IgD-negative memory B cell (primary cell): ENCODE data around the gene QSOX2. TPM values are rescaled to one million over a fixed set of nuclear protein-coding genes. Genes with fewer than 3 reads are reported as not detected.

Experiments
- H3K27ac Mint-ChIP-seq, 3 donors: one replicate each; pipeline ENCODE4 v1.8.0; 2020 to 2022; ENCODE audit warnings: mild to moderate bottlenecking in 3 of 3, mixed read lengths in 3 of 3, moderate library complexity in 1 of 3
- H3K27me3 Mint-ChIP-seq: one replicate; pipeline ENCODE4 v1.8.0; 2021; ENCODE audit warnings: mixed read lengths
- H3K36me3 Mint-ChIP-seq: one replicate; pipeline ENCODE4 v1.8.0; 2020; ENCODE audit warnings: mild to moderate bottlenecking, mixed read lengths
- H3K4me1 Mint-ChIP-seq, 3 donors: one replicate each; pipeline ENCODE4 v1.8.0; 2020 to 2022; ENCODE audit warnings: mixed read lengths in 3 of 3, mild to moderate bottlenecking in 1 of 3
- H3K4me3 Mint-ChIP-seq, 4 donors: one replicate each; pipeline ENCODE4 v1.8.0; 2020 to 2022; ENCODE audit warnings: mild to moderate bottlenecking in 4 of 4, mixed read lengths in 4 of 4, moderate library complexity in 3 of 4
- H3K9me3 Mint-ChIP-seq, 3 donors: one replicate each; pipeline ENCODE4 v1.8.0; 2020 to 2021; ENCODE audit warnings: mixed read lengths in 3 of 3, mild to moderate bottlenecking in 1 of 3
- polyA plus RNA-seq: library from polyadenylated mRNA; unstranded; fragments of 300-500 nt; fragmentation: Illumina TruSeq; gene quantifications from one replicate; pipeline ENCODE4 v1.2.3, GENCODE V29; 2021

The QSOX2 gene
- polyA plus RNA-seq, 1 donor from 2014 or later: 2.1 TPM

DNA sequence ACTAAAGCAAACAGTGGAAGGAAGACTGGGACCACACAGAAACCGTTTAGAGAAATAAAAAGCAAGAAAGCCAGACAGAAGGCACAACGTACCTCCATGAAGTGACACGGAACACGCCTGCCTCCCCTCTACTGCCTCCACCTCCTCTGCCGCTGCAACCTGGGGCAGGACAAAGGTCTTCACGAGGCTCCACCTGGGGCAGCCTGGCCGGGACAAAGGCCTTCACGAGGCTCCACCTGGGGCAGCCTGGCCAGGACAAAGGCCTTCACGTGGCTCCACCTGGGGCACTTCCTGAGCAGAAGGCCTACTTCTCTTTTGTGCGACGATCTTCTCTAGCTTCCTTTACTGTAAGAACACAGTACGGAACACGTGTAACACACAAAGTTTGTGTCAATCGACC, 11.7 kb downstream of the QSOX2 start:
- H3K4me1 Mint-ChIP-seq: peaks cover 21 to 35% (median 30%) of the 10 kb centered on the region in 3 donors
- H3K27me3 Mint-ChIP-seq: peaks cover 3% of the 10 kb centered on the region
- no peaks in the 10 kb centered on the region for H3K9me3 Mint-ChIP-seq
- H3K4me3 Mint-ChIP-seq: peak overlapping the region in 1 of 4 donors; percentile 53
- peak overlapping the region in 1 of 3 donors; percentile 51 for H3K27ac Mint-ChIP-seq
- peaks cover 9% of the 10 kb centered on the region for H3K36me3 Mint-ChIP-seq

DNA sequence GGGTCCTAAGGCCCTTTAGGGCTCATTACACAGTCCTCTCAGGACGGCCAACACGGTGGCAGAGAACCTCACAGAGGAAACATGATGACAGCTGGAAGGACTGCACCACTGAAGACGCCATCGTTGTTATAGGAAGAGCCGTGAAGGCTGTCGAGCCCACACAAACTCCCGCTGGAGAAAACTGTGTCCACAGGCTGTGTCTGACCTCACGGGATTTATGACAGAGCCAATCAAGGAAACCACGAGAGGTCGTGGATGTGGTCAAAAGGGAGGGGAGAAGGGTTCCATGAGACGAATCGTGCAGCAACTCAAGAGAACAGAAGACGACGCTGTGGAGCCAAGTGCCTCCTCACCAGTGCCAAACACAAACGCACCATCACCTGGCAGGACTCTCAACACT, 12.2 kb downstream of the QSOX2 start:
- H3K4me3 Mint-ChIP-seq: peak overlapping the region in 2 of 4 donors; percentile 20 to 45
- peaks cover 21 to 31% (median 30%) of the 10 kb centered on the region in 3 donors for H3K4me1 Mint-ChIP-seq

DNA sequence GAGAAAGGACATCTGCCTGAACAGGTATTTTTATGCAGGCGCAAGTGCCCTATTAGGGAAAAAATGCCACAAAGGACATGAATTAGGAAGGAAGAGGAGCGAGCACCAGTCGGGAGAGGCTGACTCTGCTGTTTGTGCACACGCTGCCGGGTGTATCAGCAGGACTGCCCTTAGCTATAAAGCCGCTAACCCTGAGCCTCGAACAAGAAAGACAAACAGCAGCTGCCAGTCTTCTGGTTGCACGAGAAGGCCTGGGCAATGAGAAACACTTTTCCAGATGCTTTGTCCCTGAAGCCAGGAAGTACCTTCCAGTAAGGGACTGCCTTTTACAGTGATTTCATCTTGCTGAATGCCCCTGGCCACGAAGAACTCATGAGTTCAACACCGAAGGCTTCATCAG, 12.6 kb downstream of the QSOX2 start:
- Mint-ChIP-seq H3K4me1 (peaks cover 19 to 29% (median 26%) of the 10 kb centered on the region in 3 donors), H3K36me3 (peaks cover 9% of the 10 kb centered on the region), H3K4me3 (peak overlapping the region in 2 of 4 donors; percentile 20 to 45)

More for the DNA sequence above, 12.2 kb downstream of the QSOX2 start:
- Mint-ChIP-seq H3K36me3 (peaks cover 9% of the 10 kb centered on the region), H3K27ac (peak overlapping the region in 1 of 3 donors; percentile 51), H3K9me3 (no peaks in the 10 kb centered on the region), H3K27me3 (peaks cover 2% of the 10 kb centered on the region)

DNA sequence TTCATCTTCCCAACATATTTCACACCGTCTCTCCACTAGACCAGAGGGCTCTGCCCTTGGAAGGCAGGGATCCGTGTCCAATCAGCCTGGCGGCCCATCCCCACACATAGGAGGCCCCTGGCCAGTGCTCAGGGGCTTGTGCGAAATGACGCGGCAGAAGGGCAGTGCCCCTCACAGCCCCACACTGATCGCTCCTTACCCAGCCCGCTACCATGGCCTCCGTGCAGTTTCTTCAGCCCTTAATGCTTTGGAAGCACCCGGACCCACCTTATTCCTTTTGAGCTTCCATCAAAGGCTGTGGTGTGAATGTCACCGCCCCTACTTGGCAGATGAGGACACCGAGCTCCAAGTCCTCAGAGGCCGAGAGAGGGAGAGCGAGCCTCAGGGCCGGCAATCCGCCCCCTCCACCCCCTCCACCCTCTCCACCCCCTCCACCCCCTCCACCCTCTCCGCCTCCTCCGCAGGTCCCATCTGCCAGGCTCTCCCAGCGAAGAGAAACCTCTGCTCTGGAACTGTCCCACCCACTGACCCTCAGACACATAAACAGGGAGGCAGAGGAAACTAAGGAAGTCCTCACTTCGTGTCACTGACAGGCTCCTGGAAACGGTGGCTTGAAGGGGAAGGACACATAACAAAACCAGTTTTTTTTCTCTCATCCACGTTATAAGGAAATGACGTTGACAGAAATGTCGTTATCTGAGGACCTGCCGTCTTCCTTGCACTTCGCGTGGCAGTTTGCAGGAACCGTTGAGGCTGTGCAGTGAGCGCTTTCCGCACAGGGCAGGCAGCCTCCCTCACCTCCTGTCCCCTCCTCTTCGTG, 13.9 kb downstream of the QSOX2 start:
- Mint-ChIP-seq H3K9me3 (no peaks in the 10 kb centered on the region), H3K4me1 (peaks cover 20 to 32% (median 22%) of the 10 kb centered on the region in 3 donors), H3K27ac (peak overlapping the region in 2 of 3 donors; percentile 80 to 85), H3K4me3 (peak overlapping the region in 1 of 4 donors; percentile 55), H3K27me3 (no peaks in the 10 kb centered on the region), H3K36me3 (peaks cover 9% of the 10 kb centered on the region)

More for the DNA sequence above, 12.6 kb downstream of the QSOX2 start:
- Mint-ChIP-seq H3K27ac (peak overlapping the region in 1 of 3 donors; percentile 51), H3K27me3 (no peaks in the 10 kb centered on the region), H3K9me3 (no peaks in the 10 kb centered on the region)

DNA sequence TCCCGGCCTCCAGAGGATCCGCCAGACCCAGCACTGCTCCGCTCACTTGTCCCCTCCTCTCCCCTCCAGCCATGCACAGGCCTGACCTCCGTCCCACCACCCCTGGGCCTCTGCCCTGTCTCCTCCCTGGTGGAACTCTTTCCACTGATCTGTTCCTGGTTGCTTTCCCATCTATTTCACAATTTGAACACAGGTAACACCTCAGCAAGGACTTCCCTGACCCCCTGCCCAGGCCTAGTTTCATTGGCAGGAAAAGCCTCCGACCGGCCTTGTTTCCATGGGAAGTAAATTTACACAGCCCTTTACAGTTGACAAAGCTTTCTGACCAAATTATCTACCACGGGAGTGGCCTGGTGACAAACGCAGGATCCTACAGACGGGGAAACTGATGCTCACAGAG, 14.8 kb downstream of the QSOX2 start:
- Mint-ChIP-seq H3K27ac (peak overlapping the region in 1 of 3 donors; percentile 80), H3K27me3 (no peaks in the 10 kb centered on the region), H3K4me3 (no peak overlapping the region), H3K9me3 (no peaks in the 10 kb centered on the region), H3K4me1 (peaks cover 25 to 41% (median 26%) of the 10 kb centered on the region in 3 donors), H3K36me3 (peaks cover 9% of the 10 kb centered on the region)

DNA sequence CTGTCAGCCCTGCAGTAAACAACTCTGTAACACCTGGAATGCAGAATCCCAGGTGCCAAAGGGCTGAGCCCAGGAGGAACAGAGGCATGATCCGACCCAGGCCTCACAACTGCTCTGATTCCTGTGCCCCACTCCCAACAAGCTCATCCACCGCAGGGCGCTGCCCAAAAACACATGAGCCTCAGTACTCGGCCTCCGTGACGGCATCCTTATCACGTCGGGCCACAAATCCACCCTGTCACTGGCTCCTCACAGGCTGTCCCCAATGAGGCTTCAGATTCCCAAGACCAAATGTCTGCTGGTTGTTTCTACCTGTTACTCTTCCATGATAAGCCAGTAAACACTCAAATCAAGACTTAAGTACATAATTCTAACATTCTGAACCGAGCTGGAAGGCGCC, 15.2 kb downstream of the QSOX2 start:
- Mint-ChIP-seq H3K36me3 (peaks cover 5% of the 10 kb centered on the region), H3K4me1 (peaks cover 26 to 44% (median 28%) of the 10 kb centered on the region in 3 donors), H3K27me3 (no peaks in the 10 kb centered on the region), H3K9me3 (no peaks in the 10 kb centered on the region), H3K27ac (peak overlapping the region in 1 of 3 donors; percentile 80), H3K4me3 (peak overlapping the region in 1 of 4 donors; percentile 43)

DNA sequence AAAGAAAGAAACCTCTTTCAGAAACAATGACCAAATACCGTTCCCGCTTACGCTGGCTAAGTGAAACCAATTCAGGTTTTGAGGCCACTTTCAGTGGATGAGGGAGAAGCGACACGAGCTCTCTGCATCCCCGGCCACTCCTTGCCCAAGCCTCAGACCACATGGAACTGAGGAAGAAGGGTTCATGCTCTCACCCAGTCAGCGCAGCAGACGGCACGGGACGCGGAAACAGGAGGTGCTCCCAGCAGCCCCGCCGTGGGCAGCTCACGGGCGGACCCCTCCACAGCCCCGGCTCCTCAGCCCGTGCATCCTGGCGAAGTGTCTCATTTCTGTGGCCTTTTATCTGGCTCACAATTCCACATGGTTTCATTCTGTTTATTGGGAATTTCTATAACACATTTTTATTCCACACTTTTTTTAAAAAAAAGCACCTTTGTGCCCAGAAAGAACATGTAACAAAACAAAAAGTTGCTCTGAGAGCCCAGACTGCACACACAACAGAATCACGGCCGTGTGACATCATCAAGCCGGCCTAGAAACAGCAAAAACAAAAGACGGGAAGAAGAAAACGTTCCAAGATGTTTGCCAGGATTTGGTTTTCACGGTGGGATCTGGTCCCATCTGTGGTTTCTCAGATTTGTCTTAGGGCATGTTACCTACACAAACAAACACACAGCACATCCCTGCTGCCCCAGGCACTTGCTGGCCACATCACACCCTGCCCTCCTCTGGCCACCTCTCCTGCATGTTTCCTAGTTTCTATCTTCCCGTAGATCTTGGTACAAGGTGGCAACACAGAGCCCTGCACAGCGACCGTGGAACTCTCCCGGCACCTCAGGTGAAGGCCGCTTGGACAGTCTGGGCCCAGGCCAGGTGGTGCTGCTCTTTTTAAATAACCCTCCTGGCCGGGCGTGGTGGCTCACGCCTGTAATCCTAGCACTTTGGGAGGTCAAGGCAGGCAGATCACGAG, 16.2 kb downstream of the QSOX2 start:
- Mint-ChIP-seq H3K9me3 (no peaks in the 10 kb centered on the region), H3K27ac (peak overlapping the region in 2 of 3 donors; percentile 54 to 91), H3K4me3 (no peak overlapping the region), H3K4me1 (peaks cover 26 to 48% (median 31%) of the 10 kb centered on the region in 3 donors), H3K36me3 (peaks cover 2% of the 10 kb centered on the region), H3K27me3 (no peaks in the 10 kb centered on the region)

DNA sequence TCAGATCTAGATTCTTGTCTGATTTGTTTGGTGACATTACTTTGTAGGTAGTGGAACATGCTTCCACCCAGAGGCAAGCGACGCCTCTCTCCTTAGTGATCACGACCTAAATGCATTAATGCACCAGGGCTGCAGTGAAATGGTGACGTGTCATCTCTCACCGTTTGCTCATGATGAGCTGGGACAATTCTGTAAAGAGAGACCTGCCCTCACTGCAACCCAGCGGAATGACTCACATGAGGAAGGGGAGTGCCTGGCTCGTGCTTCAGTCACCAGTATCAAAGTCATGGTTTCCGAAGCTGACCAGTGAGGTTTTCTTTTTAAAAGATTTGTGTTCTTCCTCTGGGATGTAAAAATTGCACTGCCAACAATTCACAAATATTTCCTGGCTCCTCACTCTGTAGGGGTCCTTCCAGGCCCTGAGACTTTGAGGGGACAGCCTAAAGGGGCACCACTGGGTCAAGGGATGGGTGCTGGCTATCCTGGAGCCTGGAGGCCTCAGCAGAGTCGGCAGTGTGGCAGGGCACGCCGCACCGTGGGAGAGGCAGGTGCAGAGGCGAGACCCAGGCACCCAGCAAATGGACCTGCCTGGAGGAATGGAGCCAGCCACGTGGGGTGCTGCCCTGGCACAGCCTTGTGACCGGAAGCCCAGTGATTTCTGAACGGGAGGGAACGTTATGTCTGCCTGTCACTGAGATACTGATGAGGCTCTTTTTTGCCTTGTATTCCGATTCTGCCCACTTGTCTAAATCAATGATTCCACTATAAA, 17.3 kb downstream of the QSOX2 start:
- H3K4me1 Mint-ChIP-seq: peaks cover 15 to 50% (median 31%) of the 10 kb centered on the region in 3 donors
- no peak overlapping the region for H3K4me3 Mint-ChIP-seq
- H3K36me3 Mint-ChIP-seq: peaks cover 2% of the 10 kb centered on the region

DNA sequence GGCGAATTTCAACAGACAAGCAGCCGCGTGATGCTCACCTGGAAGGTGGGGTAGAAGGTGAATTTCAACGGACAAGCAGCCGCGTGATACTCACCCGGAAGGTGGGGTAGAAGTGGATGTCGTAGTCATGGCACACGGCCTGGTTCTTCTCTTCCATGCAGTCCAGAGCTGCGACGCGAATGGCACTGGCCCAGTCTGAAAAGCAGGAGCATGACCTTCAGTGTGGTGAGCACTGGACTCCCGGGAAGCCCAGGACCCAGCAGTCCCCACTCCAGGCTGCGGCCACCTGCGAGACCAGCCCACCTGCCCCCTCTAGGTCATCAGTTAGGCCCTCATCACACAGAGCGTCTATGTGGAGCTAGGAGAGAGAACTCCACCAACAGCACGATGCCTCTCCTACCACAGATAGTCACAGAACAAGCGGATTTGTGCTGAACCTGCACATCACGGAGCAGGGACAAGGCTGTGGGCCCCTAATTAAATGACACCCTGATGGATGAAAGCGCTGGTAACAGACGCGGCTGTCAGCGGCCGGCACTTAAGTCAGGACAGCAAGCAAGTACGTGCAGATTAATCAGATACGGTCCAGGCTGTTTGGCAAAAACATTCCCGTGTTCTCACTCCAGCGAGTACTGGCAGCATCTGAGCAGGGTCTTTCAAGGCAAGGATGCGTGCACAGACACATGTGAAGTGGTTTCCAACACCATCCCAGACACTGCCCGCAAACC, 18.8 kb downstream of the QSOX2 start:
- peaks cover 14 to 52% (median 32%) of the 10 kb centered on the region in 3 donors for H3K4me1 Mint-ChIP-seq
- no peaks in the 10 kb centered on the region for H3K9me3 Mint-ChIP-seq
- H3K4me3 Mint-ChIP-seq: peak overlapping the region in 3 of 4 donors; percentile 83 to 87 (median 84)
- H3K36me3 Mint-ChIP-seq: peaks cover 2% of the 10 kb centered on the region
- H3K27ac Mint-ChIP-seq: peak overlapping the region; percentile 97 to 100 (median 99)
- no peaks in the 10 kb centered on the region for H3K27me3 Mint-ChIP-seq

More for the DNA sequence above, 17.3 kb downstream of the QSOX2 start:
- no peaks in the 10 kb centered on the region for H3K9me3 Mint-ChIP-seq
- H3K27ac Mint-ChIP-seq: peak overlapping the region; percentile 54 to 91 (median 85)
- no peaks in the 10 kb centered on the region for H3K27me3 Mint-ChIP-seq

DNA sequence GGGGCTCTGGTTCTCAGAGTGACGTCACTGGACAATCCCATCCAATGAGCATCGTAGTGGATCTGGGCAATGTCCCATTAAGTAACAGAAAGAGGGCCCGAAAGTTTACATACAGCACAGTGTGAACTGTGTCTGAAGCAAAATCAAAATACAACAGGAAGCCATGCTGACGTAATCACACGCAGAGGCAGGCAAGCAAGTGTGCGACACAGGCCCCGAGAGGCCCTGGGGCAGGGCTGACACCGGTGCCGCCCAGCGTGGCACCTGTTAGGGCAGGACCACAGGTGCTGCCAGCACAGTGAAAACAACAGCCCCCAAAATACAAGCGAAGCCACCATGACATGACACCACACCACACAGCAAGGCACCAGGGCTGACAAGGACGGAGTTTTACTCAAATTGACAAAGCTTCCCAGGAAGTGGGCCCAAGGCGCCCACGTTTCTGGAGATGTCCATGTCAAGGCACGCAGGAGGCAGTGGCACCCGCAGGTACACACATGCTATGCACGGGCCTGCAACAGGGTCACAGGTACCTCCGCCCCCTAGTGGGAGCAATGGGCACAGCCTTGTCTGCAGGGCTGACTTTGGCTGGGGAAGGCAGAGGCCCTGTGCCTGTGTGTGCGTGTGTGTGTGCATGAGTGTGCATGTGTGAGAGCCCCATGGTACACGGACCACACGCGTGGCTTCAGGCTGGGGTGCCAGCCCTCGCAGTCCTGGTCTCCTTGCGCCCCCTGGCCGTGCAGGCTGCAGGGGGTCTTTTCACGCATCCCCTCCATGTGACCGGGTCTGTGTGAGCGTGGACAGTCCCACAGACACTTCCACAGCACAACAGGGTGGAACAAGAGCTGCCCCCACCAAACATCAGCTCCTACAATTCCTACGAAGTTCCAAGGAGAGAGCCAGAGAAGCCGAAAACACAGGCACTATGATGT, 19.6 kb downstream of the QSOX2 start:
- Mint-ChIP-seq H3K36me3 (peaks cover 2% of the 10 kb centered on the region), H3K4me3 (peak overlapping the region; percentile 82 to 89 (median 86)), H3K27ac (peak overlapping the region; percentile 97 to 100 (median 99)), H3K9me3 (no peaks in the 10 kb centered on the region), H3K27me3 (no peaks in the 10 kb centered on the region), H3K4me1 (peaks cover 12 to 51% (median 32%) of the 10 kb centered on the region in 3 donors)

DNA sequence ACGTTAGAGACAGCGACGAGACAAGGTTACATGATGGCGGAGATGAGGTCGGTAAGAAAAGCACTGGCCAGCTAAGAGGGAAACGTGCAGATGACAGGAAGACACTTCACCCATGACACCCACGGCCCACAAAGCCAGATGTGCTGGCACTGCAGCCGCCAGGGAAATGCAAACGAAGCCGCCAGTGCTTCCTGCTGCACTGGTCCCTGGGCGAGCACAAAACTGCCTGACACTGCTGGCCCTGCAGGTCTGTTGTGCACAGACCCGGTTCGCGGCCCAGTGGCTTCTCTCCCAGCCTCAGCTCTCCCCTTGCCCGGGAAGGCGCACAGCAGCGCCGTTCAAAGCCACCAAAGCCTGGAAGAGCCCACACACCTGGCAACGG, 20.3 kb downstream of the QSOX2 start:
- H3K9me3 Mint-ChIP-seq: no peaks in the 10 kb centered on the region
- H3K27me3 Mint-ChIP-seq: no peaks in the 10 kb centered on the region
- H3K36me3 Mint-ChIP-seq: peaks cover 2% of the 10 kb centered on the region
- H3K4me3 Mint-ChIP-seq: peak overlapping the region; percentile 82 to 89 (median 86)
- peak overlapping the region; percentile 97 to 100 (median 99) for H3K27ac Mint-ChIP-seq
- H3K4me1 Mint-ChIP-seq: peaks cover 9 to 48% (median 33%) of the 10 kb centered on the region in 3 donors

DNA sequence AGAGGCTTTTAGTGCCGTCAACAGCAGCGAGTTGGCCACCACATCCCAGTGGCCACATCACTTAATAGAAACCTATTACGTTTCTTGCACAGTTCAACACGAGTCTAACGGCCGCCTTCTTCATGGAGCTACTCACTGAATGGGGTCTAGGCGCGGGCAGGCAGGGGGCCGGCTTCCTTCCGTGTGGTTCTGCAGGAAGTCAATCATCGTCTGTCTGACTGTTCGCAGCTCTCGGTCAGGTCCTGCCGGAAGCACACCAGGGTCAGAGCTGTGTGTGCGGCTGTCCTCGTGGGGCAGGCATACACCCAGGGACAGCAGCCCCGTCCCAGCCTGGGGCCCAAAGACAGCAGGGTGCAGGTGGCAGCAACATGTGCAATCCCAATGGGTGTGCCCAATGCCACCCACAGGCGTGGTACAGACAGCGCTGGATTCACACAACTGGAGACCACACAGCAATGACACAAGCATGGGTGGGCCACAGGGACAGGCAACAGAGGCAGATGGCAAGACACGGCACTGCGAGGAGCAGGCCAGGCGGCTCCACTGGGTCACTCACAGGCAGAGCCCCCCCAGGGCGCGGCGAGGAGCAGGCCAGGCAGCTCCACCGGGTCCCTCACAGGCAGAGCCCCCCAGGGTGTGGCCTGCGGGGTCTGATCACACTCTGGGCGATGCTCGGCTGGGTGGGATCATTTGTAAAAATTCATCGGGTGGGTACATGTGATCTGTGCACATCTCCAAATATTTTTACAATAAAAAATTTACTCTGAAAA, 21.6 kb downstream of the QSOX2 start:
- Mint-ChIP-seq H3K4me1 (peaks cover 9 to 46% (median 33%) of the 10 kb centered on the region in 3 donors), H3K4me3 (peak overlapping the region in 3 of 4 donors; percentile 52 to 89 (median 54)), H3K27ac (peak overlapping the region; percentile 84 to 100 (median 99)), H3K27me3 (no peaks in the 10 kb centered on the region), H3K36me3 (no peaks in the 10 kb centered on the region), H3K9me3 (no peaks in the 10 kb centered on the region)
